Pancreas (tissue), 10 donors: Measurements from ENCODE around the gene LATS2. TPM values are rescaled to one million over a fixed set of nuclear protein-coding genes. Genes with fewer than 3 reads are reported as not detected.

Source experiments
- ATAC-seq, 4 donors: fragments of 200-7000 bp; cut with Tn5 transposase; one replicate each; pipeline versions ENCODE4 v1.8.0 to v1.9.1; 2020; ENCODE audit warnings: mild to moderate bottlenecking in 4 of 4, moderate library complexity in 4 of 4
- DNase-seq, 6 donors: peaks; one replicate each; pipeline ENCODE4 v3.0.0-alpha.2; 2020
- FAIRE-seq: peaks from 2 replicates; lab custom pipeline; 2012; peaks lifted over from hg19 to GRCh38; lab: Jason Lieb, UNC
- H3K27ac ChIP-seq, 4 donors: fragments of 200-600 bp; sonication (generic); 1 replicate in 3 of 4; 2 replicates in 1 of 4; pipeline versions ENCODE4 v1.5.0 to v1.8.0; 2020
- H3K27me3 ChIP-seq, 4 donors: fragments of 200-600 bp; one replicate each; pipeline ENCODE4 v1.8.0; 2021
- H3K36me3 ChIP-seq, 3 donors: fragments of 200-600 bp; sonication (generic) in 1 of 3; one replicate each; pipeline versions ENCODE4 v1.5.0 to v1.8.0; 2020 to 2021
- H3K4me1 ChIP-seq, 3 donors: fragments of 200-600 bp; one replicate each; pipeline ENCODE4 v1.8.0; 2021
- H3K4me3 ChIP-seq, 4 donors: fragments of 200-600 bp; sonication (generic) in 2 of 4; one replicate each; pipeline versions ENCODE4 v1.5.0 to v1.8.0; 2020 to 2021
- H3K9me3 ChIP-seq, 4 donors: fragments of 200-600 bp; one replicate each; pipeline ENCODE4 v1.8.0; 2021
- CTCF ChIP-seq, 4 donors: fragments of 200-600 bp; sonication (generic) in 3 of 4; IDR thresholded peaks; one replicate each; pipeline versions ENCODE4 v1.5.0 to v1.8.0; 2021; ENCODE audit warnings: antibody characterized with exemption in 4 of 4
- WGBS, 2 donors: extraction: QIAGEN DNeasy Blood & Tissue Kit; methylation state at CpG; one replicate each; pipeline ENCODE4 v1.1.7; 2013; 5-methylcytosine and 5-hydroxymethylcytosine counted together
- intact Hi-C, 3 donors: fragments of 100-400 bp; cut with DNase I; formaldehyde crosslinking; loops; one replicate each; pipeline versions ENCODE4 v1.11.1 to v1.14.2; 2022
- polyA plus RNA-seq, 2 donors: library from polyadenylated mRNA; stranded (reverse); fragments of 200-250 nt; gene quantifications; one replicate each; pipeline ENCODE4 v1.2.3, GENCODE V29; 2013
- total RNA-seq, 6 donors: library from RNA; stranded (reverse); fragmentation: NEBNext Ultra II Directional in 4 of 6; extraction: Animal tissue kit (Norgen Biotek cat#: 25700) in 4 of 6; gene quantifications; one replicate each; pipeline versions ENCODE4 v1.2.1 to v1.2.4, GENCODE V29; 2021 to 2023
- donor health status: healthy with polysubstance abuse.
- donor health status: DM: no; HTN: no; CAD: no; lungs with moderate emphysema.
- donor health status: DM: no; HTN: no; CAD: no.
- donor health status: control.
- donor health status: control.
- donor health status: Bipolar disorder and iron deficiency.
- donor health status: DM: yes; HTN: yes; CAD: no.
- donor health status: DM: no; HTN: no; CAD: no.
- donor health status: DM: no; HTN: no; CAD: no.
- donor health status: DM: yes; HTN: yes; CAD: no.

Gene LATS2
- total and polyA plus RNA-seq, 8 donors, result 3.8 to 12.5 (median 7.1) TPM

DNA sequence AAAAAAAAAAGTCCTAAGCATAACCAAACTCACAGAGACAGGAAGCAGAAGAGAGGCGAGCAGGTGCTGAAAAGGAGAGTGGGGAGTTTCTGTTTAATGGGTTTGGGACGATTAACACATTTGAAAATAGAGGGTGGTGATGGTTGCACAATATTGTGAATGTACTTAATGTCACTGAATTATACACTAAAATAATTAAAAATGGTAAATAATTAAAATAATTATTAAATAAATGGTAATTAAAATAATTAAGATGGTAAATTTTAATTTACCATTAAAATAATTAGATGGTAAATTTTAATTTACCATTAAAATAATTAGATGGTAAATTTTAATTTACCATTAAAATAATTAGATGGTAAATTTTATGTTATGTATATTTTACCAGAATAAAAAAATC lies 84.0 kb downstream of the LATS2 start:
- DNase-seq (no peak), FAIRE-seq (peak; percentile 91), ATAC-seq (no peak)
- Histone ChIP-seq H3K4me1 (no peaks in the 10 kb centered on the region), H3K4me3 (no peak overlapping the region), H3K27me3 (no peaks in the 10 kb centered on the region), H3K36me3 (peaks cover 4 to 30% (median 13%) of the 10 kb centered on the region in 3 donors), H3K27ac (no peak overlapping the region), H3K9me3 (no peaks in the 10 kb centered on the region)
- no peak for TF ChIP-seq CTCF (IDR thresholded peaks at IDR 0.05)
- 90 to 92% methylated on average over 2 of the region's 2 CpGs for whole genome bisulfite sequencing, 2 donors
- intact Hi-C loops, result no loop called here

- no peak overlapping the region for H3K27ac ChIP-seq
- 93 to 96% methylated on average over 20 of the region's 20 CpGs for WGBS, 2 donors
- no peaks in the 10 kb centered on the region for H3K27me3 ChIP-seq
- H3K36me3 ChIP-seq, result peaks cover 0 to 15% (median 7%) of the 10 kb centered on the region in 3 donors
- H3K9me3 ChIP-seq, result no peaks in the 10 kb centered on the region
- DNase-seq (peak in 1 of 6 donors; percentile 26), FAIRE-seq (no peak), ATAC-seq (no peak)
- H3K4me3 ChIP-seq, result no peak overlapping the region
- TF ChIP-seq CTCF (IDR thresholded peaks at IDR 0.05), result no peak
- no peaks in the 10 kb centered on the region for H3K4me1 ChIP-seq
- intact Hi-C loops, result no loop called here
Observed at GRCh38 chr13:20974981-20975585, 86.3 kb downstream of the LATS2 start.

GRCh38 chr13:20973886-20974425 lies 87.4 kb downstream of the LATS2 start:
- Histone ChIP-seq H3K4me1 (no peaks in the 10 kb centered on the region), H3K27ac (no peak overlapping the region), H3K9me3 (no peaks in the 10 kb centered on the region), H3K36me3 (peaks cover 0 to 12% (median 7%) of the 10 kb centered on the region in 3 donors), H3K4me3 (no peak overlapping the region), H3K27me3 (no peaks in the 10 kb centered on the region)
- TF ChIP-seq CTCF (IDR thresholded peaks at IDR 0.05), result no peak
- DNase-seq (no peak), ATAC-seq (no peak), FAIRE-seq (no peak)
- intact Hi-C loops, result no loop called here
- WGBS, 2 donors, result 90% methylated on average over 8 of the region's 8 CpGs

GRCh38 chr13:20972731-20973130 lies 88.7 kb downstream of the LATS2 start:
- no peak for TF ChIP-seq CTCF (IDR thresholded peaks at IDR 0.05)
- Histone ChIP-seq H3K4me3 (no peak overlapping the region), H3K36me3 (peaks cover 0 to 12% (median 7%) of the 10 kb centered on the region in 3 donors), H3K27ac (no peak overlapping the region), H3K27me3 (no peaks in the 10 kb centered on the region), H3K4me1 (no peaks in the 10 kb centered on the region), H3K9me3 (no peaks in the 10 kb centered on the region)
- DNase-seq, result no peak
- FAIRE-seq, result no peak
- intact Hi-C loops, result no loop called here
- 85 to 93% methylated on average over 2 of the region's 2 CpGs for WGBS, 2 donors
- ATAC-seq, result no peak

GRCh38 chr13:20969182-20969581 lies 92.2 kb downstream of the LATS2 start:
- no peaks in the 10 kb centered on the region for H3K27me3 ChIP-seq
- intact Hi-C loops, result no loop called here
- WGBS, 2 donors, result 53 to 69% methylated on average over 1 of the region's 1 CpG
- no peak for DNase-seq
- FAIRE-seq, result no peak
- no peaks in the 10 kb centered on the region for H3K9me3 ChIP-seq
- no peaks in the 10 kb centered on the region for H3K4me1 ChIP-seq
- H3K27ac ChIP-seq, result no peak overlapping the region
- H3K36me3 ChIP-seq, result peaks cover 0 to 1% (median 0%) of the 10 kb centered on the region in 3 donors
- no peak for TF ChIP-seq CTCF (IDR thresholded peaks at IDR 0.05)
- H3K4me3 ChIP-seq, result no peak overlapping the region
- ATAC-seq, result no peak
